ENCODE results near the gene ANKRD2.
"Not testable (repeated sequence)": the region's sequence is repeated elsewhere in the genome, so short reads cannot be mapped to it uniquely, and the experiment has no call there.

The ANKRD2 gene

GRCh38 chr10:97570146-97570788, 2.3 kb upstream of the ANKRD2 start:
- Histone ChIP-seq H3K4me3 (no peak overlapping the region), H3K27ac (peak overlapping the region in 18 of 21 experiments; percentile 18 to 87 (median 65))

GRCh38 chr10:97570789-97571471, 1.6 kb upstream of the ANKRD2 start:
- no peak overlapping the region for H3K4me3 ChIP-seq
- peak overlapping the region in 18 of 21 experiments; percentile 18 to 87 (median 65) for H3K27ac ChIP-seq

GRCh38 chr10:97571622-97572021, 957 bp upstream of the ANKRD2 start:
- Histone ChIP-seq H3K27ac (peak overlapping the region in 20 of 21 experiments; percentile 43 to 87 (median 76)), H3K4me3 (no peak overlapping the region)

GRCh38 chr10:97573021-97573420, 442 bp downstream of the ANKRD2 start:
- H3K27ac ChIP-seq = peak overlapping the region in 5 of 21 experiments; percentile 67 to 84 (median 79)
- no peak overlapping the region for H3K4me3 ChIP-seq

GRCh38 chr10:97573672-97574071, 1.1 kb downstream of the ANKRD2 start:
- H3K27ac ChIP-seq = no peak overlapping the region

GRCh38 chr10:97574374-97575126, 2.0 kb downstream of the ANKRD2 start:
- Histone ChIP-seq H3K27ac (peak overlapping the region in 4 of 21 experiments; percentile 10 to 47 (median 34)), H3K4me3 (no peak overlapping the region)

More at GRCh38 chr10:97573672-97574071, 1.1 kb downstream of the ANKRD2 start:
- no peak overlapping the region for H3K4me3 ChIP-seq

GRCh38 chr10:97575127-97575668, 2.6 kb downstream of the ANKRD2 start:
- H3K27ac ChIP-seq = peak overlapping the region in 3 of 21 experiments; percentile 10 to 47 (median 44)
- no peak overlapping the region for H3K4me3 ChIP-seq

GRCh38 chr10:97576487-97576886, 3.9 kb downstream of the ANKRD2 start:
- not testable (repeated sequence) for H3K27ac ChIP-seq, H3K4me3 ChIP-seq

GRCh38 chr10:97577701-97578100, 5.1 kb downstream of the ANKRD2 start:
- Histone ChIP-seq H3K27ac (no peak overlapping the region), H3K4me3 (no peak overlapping the region)

GRCh38 chr10:97578171-97578844, 5.7 kb downstream of the ANKRD2 start:
- H3K27ac ChIP-seq = no peak overlapping the region
- no peak overlapping the region for H3K4me3 ChIP-seq

GRCh38 chr10:97580421-97581367, 8.1 kb downstream of the ANKRD2 start:
- no peak overlapping the region for H3K4me3 ChIP-seq
- no peak overlapping the region for H3K27ac ChIP-seq

- no peak overlapping the region for H3K4me3 ChIP-seq
- no peak overlapping the region for H3K27ac ChIP-seq
Observed at GRCh38 chr10:97582169-97582568, 9.6 kb downstream of the ANKRD2 start.

GRCh38 chr10:97583476-97583875, 10.9 kb downstream of the ANKRD2 start:
- no peak overlapping the region for H3K4me3 ChIP-seq
- H3K27ac ChIP-seq = peak overlapping the region in 1 of 21 experiments; percentile 43

- peak within 1 kb of the TSS in 4 of 21 experiments; percentile 8 to 54 (median 30) for H3K27ac ChIP-seq
- H3K4me3 ChIP-seq = no peak within 1 kb of the TSS
Observed at GRCh38 chr10:97584060-97584797, 11.7 kb downstream of the ANKRD2 start, which contains the start of gene HOGA1. Gene HOGA1 (plus strand): TSS chr10:97584389. CDS start chr10:97584704, 315 bp downstream.

- Histone ChIP-seq H3K4me3 (no peak overlapping the region), H3K27ac (peak overlapping the region in 2 of 21 experiments; percentile 8 to 54)
Observed at GRCh38 chr10:97584798-97585438, 12.3 kb downstream of the ANKRD2 start.

- H3K4me3 ChIP-seq = no peak overlapping the region
- no peak overlapping the region for H3K27ac ChIP-seq
Observed at GRCh38 chr10:97585439-97585811, 12.8 kb downstream of the ANKRD2 start.

- H3K4me3 ChIP-seq = no peak overlapping the region
- H3K27ac ChIP-seq = no peak overlapping the region
Observed at GRCh38 chr10:97587183-97587582, 14.6 kb downstream of the ANKRD2 start.
